ENCODE results near the gene SLC1A1.

Gene SLC1A1

GRCh38 chr9:4622016-4622415, 131.7 kb downstream of the SLC1A1 start:
- DNase-seq (ENCODE audit: low spot score), result no peak
- Histone ChIP-seq H3K27ac (no peak overlapping the region), H3K4me3 (no peak overlapping the region)
- TF ChIP-seq, protein P1, sequence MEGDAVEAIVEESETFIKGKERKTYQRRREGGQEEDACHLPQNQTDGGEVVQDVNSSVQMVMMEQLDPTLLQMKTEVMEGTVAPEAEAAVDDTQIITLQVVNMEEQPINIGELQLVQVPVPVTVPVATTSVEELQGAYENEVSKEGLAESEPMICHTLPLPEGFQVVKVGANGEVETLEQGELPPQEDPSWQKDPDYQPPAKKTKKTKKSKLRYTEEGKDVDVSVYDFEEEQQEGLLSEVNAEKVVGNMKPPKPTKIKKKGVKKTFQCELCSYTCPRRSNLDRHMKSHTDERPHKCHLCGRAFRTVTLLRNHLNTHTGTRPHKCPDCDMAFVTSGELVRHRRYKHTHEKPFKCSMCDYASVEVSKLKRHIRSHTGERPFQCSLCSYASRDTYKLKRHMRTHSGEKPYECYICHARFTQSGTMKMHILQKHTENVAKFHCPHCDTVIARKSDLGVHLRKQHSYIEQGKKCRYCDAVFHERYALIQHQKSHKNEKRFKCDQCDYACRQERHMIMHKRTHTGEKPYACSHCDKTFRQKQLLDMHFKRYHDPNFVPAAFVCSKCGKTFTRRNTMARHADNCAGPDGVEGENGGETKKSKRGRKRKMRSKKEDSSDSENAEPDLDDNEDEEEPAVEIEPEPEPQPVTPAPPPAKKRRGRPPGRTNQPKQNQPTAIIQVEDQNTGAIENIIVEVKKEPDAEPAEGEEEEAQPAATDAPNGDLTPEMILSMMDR (IDR thresholded peaks at IDR 0.05), result no peak

DNA sequence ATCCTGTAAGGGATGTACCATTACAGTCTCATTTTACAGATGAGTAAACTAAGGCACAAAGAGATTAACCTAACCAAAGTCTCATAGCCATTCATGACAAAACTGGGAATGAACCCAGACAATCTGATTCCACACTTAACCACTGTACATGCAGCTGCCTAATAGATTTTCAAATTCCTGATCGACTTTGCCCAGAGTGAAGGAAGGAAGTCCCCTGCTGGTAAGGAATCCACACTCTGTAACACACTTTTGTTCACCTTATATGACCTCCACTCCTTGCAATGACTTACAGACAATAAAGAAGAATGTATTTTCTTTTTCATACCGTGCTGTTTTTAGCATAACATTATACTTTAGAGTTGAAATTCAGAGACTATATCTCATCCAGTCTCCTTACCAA, 140.6 kb downstream of the SLC1A1 start:
- Histone ChIP-seq H3K4me3 (no peak overlapping the region), H3K27ac (no peak overlapping the region)
- DNase-seq (ENCODE audit: low spot score), result no peak
- TF ChIP-seq, protein P1 (IDR thresholded peaks at IDR 0.05), result no peak
